CMK (cell line): ENCODE measurements around the gene IL20RA.
"Not testable (repeated sequence)": the region's sequence is repeated elsewhere in the genome, so short reads cannot be mapped to it uniquely, and the experiment has no call there.

Source experiments
- DNase-seq: peaks from one replicate; pipeline ENCODE4 v3.0.0-alpha.2; 2010; ENCODE audit warnings: low read depth

The IL20RA gene

GRCh38 chr6:137008204-137008603 is 36.6 kb downstream of the IL20RA start:
- no peak for DNase-seq

GRCh38 chr6:137006056-137006455 is 38.7 kb downstream of the IL20RA start:
- no peak for DNase-seq

DNA sequence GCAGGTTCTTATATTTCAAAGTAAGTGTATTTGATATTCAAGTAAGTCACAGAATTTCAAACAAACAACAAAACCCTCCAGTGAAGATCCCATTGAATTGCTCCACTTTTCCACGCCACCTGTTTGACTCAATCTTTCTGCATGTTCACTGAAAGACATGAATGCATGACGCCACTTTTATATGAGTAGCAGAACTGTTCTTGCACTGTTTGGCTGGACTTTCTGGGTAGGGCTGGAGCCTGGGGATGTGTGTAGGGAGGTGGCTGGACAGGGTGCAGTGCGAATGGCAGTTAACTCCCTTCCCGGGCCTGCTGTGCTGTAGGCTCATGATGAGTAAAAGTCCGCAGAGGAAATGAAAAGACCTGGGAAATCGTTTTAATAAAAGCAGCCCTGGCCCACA is 39.7 kb downstream of the IL20RA start:
- DNase-seq, result no peak

GRCh38 chr6:137002505-137002904 is 42.3 kb downstream of the IL20RA start:
- DNase-seq, result no peak

- DNase-seq, result no peak
Observed at GRCh38 chr6:137001977-137002302, 42.8 kb downstream of the IL20RA start.

DNA sequence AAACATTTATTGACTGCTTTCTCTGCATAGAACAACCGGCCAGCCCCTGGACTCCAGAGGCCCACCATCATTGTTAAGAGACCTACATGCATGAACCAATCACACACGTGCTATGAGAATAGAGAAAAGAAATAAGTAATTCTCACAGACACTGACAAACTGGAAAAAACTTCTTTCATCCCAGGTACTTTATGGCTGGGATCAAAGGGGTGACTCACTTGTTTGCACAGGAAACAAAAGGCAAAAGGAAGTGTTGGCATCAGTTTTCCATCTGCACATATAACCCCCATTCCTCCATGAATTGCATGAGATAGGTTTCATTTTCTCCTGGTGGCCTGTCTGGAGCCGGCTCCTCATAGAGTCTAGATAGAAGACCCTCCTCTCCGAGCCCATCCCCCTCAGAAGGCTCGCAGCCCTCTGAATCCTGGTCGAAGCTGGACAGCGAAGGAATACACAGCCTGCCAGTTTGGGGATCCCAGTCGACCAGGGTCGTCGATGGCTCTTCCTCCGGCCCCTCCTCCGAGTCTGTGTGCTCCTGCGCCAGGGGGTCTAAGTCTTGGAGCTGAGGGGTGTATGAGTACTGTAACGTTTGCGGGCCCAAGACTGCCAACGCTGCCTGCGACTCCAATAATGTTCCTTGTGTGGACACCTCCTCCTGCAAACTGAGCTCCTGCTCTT is 43.3 kb downstream of the IL20RA start:
- no peak for DNase-seq

DNA sequence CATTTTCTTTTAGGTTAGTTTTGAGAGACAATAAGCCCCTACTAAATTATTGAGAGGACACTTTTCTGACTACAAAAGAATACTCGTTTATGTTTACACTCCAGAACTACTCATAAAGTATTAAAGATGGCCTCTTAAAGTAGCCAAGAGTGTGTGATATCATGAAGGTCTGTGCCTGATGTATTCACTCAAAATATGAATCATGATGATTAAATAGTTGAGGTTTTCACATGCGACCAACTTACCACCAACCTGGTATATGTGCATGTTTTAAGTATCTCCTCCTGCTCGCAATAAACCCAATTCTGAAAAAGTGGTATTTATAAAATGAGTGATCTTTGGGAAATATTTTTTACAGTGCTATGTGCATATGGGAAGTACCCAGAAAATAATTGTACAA is 43.9 kb downstream of the IL20RA start:
- no peak for DNase-seq

DNA sequence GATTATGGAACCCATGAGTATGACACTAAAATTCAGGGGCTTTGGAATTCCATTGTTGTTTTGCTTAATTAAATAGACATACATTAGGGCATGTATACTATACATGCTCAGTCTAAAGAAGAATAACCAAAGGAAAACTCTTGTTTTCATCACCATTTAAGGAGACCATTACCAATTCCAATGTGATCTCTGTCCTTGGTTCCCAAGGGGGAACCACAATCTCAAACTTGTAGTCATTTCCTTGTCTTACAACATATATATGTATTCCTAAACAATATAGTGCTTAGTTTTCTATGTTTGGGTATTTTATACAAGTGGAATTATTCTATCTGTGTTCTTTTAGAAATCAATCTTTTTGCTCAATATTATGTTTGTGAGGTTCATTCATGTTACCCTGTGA is 49.2 kb downstream of the IL20RA start:
- no peak for DNase-seq

DNA sequence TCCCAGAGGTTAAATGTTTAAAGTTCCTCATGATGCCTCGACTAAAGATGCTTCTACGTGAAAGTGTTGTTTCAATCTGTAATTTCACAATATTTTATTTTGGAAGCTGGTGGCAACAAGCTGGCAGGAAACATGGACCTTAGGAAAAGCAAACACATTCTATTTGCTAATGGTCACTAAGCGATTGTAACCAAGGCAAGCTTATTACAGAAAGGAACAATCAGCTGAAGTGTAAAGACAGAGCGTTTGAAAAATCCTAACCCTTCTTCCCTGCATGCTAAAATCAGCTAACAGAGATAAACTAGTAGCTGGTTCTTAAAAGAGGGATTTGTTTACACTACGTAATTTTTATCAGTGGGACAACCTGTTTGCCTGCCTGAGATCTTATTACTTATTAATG is 50.0 kb downstream of the IL20RA start:
- DNase-seq, result no peak

DNA sequence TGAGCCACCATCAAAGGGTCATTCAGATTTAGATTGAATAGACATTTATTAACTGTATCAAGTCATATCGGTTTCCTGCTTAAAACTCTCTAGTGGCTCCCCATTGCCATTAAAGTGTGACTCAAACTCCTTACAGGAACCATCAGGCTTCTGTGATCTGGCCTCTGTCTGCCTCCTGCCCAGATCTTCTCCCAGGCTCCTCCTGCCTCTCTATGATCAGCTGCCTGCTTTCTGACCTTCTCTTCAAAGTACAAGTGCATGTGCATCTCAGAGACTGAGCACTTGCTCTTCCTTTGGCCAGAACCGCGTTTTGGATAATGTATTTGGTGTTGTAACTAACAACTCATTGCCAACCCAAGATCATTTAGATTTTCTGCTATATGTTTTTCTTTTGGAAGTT is 52.7 kb downstream of the IL20RA start:
- DNase-seq, result no peak

DNA sequence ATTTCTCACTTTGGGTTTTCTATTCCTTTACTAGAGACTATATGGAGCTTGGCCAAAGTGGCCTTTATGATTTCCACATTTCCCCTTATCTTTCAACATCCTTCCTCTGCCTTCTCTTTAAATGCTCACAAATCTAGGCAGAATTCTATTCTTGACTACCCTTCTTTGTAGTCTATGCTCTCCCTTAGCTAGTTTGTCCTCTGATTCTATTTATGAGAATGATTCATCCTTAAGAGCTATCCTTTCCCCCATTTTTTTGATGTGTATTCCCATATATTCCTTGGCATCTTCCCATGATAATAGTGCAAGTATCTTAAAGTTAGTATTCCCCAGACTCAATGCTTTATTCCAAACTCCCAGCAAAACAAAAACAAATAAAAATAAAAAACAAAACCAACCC is 53.1 kb downstream of the IL20RA start:
- no peak for DNase-seq

DNA sequence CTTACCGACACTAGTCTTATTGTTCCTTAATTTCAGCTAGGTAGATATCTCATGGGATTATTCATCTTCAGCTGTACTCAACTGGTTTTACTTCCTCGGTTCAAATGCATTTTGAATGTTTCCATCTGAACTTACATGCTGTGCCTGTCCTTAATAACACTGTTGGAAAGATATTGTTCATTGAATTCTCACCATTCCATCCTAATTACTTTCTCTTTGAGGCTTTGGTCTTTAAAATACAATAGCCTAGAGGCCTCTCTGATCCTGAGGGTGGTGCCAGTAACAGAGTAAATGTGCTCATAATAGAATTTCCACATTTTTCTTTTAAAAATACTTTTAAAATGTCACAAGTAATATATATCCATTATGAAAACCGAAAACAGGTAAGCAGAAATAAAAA is 54.0 kb downstream of the IL20RA start:
- DNase-seq, result no peak

GRCh38 chr6:136990242-136990578 is 54.6 kb downstream of the IL20RA start:
- no peak for DNase-seq

GRCh38 chr6:136989571-136990241 is 55.1 kb downstream of the IL20RA start:
- DNase-seq, result no peak

DNA sequence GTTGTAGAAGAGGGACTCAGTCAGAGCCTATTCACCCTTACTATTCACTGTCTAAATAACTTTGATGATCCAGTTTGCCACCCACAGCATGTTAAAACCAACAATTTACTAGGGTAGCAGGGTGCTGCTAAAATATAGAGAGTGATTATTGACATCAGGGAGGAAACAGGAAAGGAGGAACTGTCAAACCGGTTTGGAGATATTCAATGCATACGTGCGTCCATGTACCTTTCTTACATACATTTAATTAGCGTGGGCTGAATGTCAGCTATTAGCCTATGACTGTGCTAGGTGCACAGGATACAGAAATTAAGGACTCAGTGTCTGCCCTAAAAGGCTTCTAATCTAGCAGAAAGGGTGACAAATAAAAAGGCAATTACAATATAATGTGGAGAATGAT is 57.2 kb downstream of the IL20RA start:
- DNase-seq, result no peak

DNA sequence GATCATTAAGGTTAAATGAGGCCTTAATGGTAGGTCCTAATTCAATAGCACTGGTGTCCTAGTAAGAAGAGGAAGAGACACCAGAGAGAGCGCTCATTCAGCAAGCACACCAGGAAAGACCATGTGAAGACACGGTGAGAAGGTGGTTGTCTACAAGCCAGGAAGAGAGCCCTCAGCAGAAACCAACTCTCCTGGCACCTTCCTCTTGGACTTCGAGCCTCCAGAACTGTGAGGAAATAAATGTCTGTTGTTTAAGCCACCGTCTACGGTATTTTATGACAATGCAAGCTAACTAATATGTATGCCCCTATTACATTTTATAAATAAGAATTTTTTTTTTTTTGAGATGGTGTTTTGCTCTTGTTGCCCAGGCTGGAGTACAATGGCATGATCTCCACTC is 59.3 kb downstream of the IL20RA start:
- no peak for DNase-seq

DNA sequence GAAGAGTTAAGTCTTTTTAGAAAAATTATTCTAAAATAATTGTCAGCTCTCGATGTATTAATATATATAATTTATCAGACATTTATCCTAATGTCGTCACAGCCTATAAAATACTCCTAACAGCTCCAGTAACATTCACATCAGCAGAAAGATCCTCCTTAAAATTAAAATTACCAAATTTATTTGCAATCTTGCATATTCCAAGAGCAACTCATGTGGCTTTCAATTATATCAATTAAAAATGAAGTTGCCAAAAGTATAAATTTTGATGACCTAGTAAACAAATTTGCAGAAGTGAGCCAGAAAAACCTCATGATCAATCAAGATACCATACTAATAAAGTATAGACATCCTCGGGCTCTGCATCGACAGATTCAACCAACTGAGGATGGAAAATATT is 60.2 kb downstream of the IL20RA start:
- DNase-seq, result no peak

DNA sequence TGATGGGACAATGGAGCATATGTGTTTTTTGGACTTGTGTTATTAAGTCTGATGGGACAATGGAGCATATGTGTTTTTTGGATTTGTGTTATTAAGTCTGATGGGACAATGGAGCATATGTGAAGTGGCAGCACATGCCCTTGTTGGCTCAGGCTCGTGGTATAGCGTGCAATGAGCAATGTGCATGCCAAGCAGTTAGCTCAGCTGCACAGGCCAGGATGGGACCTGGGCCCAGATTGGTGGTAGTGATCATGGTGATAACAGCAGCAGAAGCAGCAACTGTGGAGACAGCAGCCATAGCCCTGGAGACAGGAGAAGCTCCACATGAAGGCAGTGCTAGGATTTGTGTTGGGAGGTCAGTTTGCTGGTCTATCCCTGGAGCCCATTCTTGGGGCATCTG is 61.1 kb downstream of the IL20RA start:
- no peak for DNase-seq

- DNase-seq, result no peak
Observed at GRCh38 chr6:136982928-136983327, 61.8 kb downstream of the IL20RA start.

GRCh38 chr6:136980070-136980469 is 64.7 kb downstream of the IL20RA start:
- no peak for DNase-seq

DNA sequence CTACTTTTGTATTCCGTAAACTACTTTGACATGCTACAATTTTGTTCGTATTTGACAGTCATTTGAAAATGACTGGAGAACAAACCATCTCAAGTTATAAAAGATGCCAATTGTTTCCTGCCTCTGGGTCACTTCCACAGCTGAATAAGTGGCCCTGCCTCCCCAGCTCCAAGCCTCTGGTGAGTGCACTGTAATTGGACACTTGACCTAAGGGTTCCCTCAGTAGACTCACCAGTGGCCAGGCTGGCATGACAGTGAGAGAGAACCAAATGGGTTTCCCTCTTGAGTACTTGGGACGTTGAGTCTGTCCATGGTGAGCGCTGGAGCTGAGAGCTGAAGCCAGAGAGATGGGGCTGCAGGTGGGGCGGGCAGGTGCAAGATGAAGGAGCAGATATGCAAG is 65.6 kb downstream of the IL20RA start:
- DNase-seq, result no peak

DNA sequence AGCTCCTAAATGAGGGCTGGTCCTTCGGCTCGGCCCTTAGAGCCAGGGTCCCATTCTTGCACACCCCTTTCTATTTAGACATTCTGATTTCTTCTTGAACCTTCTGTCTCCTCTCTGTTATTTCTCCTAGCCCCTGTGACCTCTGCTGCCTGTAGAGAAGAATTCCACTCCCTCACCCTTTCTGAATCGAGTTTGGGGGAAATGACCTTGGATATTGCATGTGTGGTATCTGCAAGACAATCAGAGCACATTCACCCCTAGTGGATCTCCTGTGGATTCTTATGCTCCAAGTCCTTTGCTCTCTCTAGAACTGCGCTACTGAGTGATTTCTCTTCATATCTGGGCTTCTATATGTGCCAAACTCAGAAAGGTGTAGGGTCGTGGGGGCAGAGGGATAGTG is 67.7 kb downstream of the IL20RA start:
- DNase-seq, result no peak

DNA sequence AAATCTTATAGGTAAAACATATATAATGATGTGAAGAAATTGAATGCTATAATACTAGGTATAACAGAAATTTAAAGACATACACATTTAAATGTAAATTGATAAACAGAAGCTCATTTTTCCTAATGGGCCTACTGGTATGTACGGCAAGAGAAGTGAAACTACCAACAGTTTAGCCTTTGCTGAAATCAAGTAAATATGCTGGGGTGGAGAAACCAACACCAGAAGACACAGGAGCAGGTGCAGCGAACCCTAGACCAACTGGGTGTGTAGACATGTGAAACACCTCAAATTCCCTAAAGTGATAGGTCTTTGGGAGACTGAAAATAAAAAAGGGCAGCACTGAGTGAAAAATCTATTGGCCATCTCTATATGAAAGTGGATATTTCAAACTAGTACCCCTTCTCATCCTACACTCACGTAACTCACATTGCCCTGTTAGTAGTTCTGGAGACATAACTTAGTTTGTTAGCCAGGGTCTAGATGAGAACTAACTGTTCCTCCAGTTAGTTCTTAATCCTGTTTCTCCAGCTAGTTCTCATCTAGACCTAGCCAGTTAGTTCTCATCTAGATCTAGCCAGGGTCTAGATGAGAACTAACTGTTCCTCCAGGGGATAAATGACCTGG is 69.6 kb downstream of the IL20RA start:
- DNase-seq, result no peak

GRCh38 chr6:136973781-136974180 is 71.0 kb downstream of the IL20RA start:
- not testable (repeated sequence) for DNase-seq
